ENCODE data around the gene ZSCAN21. TPM values are rescaled to one million over a fixed set of nuclear protein-coding genes. Genes with fewer than 3 reads are reported as not detected.

Gene ZSCAN21
- total and polyA plus RNA-seq, 7 experiments from 2014 or later, result 3.9 to 13.4 (median 6.8) TPM

DNA sequence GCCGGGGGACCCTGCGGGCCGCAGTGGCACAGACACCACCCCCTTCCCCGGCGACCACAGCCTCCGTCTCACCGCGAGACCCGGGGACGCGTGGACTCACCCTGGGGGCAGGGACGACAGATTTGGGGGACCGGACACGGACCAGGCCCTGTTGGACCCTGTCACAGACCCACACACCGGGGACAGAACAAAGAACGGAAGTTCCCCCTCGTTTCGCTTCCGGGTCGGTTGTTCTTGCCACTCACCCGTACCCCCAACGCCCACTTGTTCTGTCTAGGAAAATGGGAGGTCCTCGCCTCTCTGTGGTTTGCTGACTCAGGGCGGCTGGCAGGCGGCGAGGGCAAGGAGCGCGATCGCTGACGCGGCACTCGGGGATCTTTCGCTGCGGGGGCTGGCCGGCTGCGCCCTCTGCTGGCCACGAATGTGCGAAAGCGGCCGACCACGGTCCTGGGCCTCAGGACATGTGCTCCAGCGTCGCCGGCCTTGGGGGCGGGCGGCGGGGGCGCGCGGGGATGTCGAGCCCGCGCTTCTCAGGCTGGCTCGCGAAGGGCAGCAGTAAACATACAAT lies 32.0 kb downstream of the ZSCAN21 start, which contains the start of gene ZNF3:
ZNF3 (minus strand) TSS at position 189 of the 568 bp plus-strand sequence. CDS start 4,366 bp downstream, outside the sequence.
- H3K36me3 Mint-ChIP-seq, result peaks cover 5 to 18% (median 12%) of the 10 kb centered on the region in 5 donors
- peak within 1 kb of the TSS; percentile 64 to 98 (median 91) for H3K27ac Mint-ChIP-seq
- POLR2A ChIA-PET, result interaction anchor here (0.7 to 2.0 kb wide), 11 partner anchors 8 to 594 kb away, joined by 3 to 9 read pairs (median 5); partner anchors contain the start of genes AP4M1, MCM7, TRIM4 and ZKSCAN1

DNA sequence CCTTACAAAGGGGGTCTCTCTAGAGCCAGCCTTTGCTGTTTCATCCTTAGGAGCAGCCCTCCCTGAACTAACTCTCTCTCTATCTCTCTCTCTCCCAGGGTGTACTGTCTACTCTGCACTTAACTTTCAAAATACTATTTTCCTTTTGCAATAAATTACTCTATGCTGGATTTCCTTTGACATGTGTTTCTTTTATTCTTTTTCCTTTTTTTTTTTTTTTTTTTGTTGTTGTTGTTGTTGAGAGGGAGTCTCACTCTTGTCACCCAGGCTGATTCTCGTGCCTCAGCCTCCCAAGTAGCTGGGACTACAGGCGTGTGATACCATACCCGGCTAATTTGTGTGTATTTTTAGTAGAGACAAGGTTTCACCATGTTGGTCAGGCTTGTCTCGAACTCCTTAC lies 33.4 kb downstream of the ZSCAN21 start:
- ChIA-PET POLR2A (interaction anchor here (0.6 to 2.0 kb wide), 10 partner anchors 8 to 459 kb away, joined by 3 to 9 read pairs (median 4); partner anchors contain the start of genes AP4M1 and MCM7), CTCF (interaction anchor here (0.6 to 1.1 kb wide), 4 partner anchors 48 to 175 kb away, joined by 3 to 6 read pairs (median 6); no protein-coding TSS in a partner anchor)
- Histone ChIP-seq H3K9me3 (ENCODE audit: control insufficient read depth in 2 of 3, low read length in 3 of 3) (no peaks in the 10 kb centered on the region), H3K4me3 (ENCODE audit: low read length) (no peak overlapping the region), H3K36me3 (ENCODE audit: control insufficient read depth in 2 of 3, insufficient read depth in 3 of 3, low read length in 3 of 3) (peaks cover 0 to 13% (median 0%) of the 10 kb centered on the region in 3 experiments), H3K4me1 (ENCODE audit: control insufficient read depth in 2 of 2, insufficient read depth in 2 of 2, low read length in 2 of 2) (peaks cover 5 to 19% of the 10 kb centered on the region in 2 donors), H3K27me3 (ENCODE audit: control insufficient read depth in 2 of 2, insufficient read depth in 2 of 2, low read length in 2 of 2) (no peaks in the 10 kb centered on the region), H3K27ac (ENCODE audit: low read depth, low read length) (no peak overlapping the region)
- peaks cover 0 to 2% (median 0%) of the 10 kb centered on the region in 11 donors for H3K9me3 Mint-ChIP-seq
- DNase-seq, result no peak
- H3K27me3 Mint-ChIP-seq, result peaks cover 0 to 19% (median 0%) of the 10 kb centered on the region in 5 donors
- peak overlapping the region; percentile 76 to 95 (median 92) for H3K4me3 Mint-ChIP-seq
- intact Hi-C loops (cut with micrococcal nuclease), result loop anchor here (1.0 to 10.0 kb wide), 7 partner anchors 17 to 678 kb away; partner anchors contain the start of genes BUD31 (in 1 of the 2), FBXO24 (in 1 of the 2), LRCH4 (in 1 of the 2) and MBLAC1 (in 1 of the 2)
- peak overlapping the region; percentile 61 to 94 (median 84) for H3K27ac Mint-ChIP-seq
- H3K36me3 Mint-ChIP-seq, result peaks cover 5 to 12% (median 7%) of the 10 kb centered on the region in 5 donors
- H3K4me1 Mint-ChIP-seq, result peaks cover 26 to 50% (median 39%) of the 10 kb centered on the region in 7 donors
- ATAC-seq, result no peak

More for the DNA sequence above, 32.0 kb downstream of the ZSCAN21 start, which contains the start of gene ZNF3:
- Histone ChIP-seq H3K4me3 (ENCODE audit: low read length) (peak within 1 kb of the TSS; percentile 78), H3K4me1 (ENCODE audit: control insufficient read depth in 2 of 2, insufficient read depth in 2 of 2, low read length in 2 of 2) (peaks cover 5 to 18% of the 10 kb centered on the region in 2 donors), H3K36me3 (ENCODE audit: control insufficient read depth in 2 of 3, insufficient read depth in 3 of 3, low read length in 3 of 3) (peaks cover 0 to 20% (median 4%) of the 10 kb centered on the region in 3 experiments), H3K27me3 (ENCODE audit: control insufficient read depth in 2 of 2, insufficient read depth in 2 of 2, low read length in 2 of 2) (no peaks in the 10 kb centered on the region), H3K27ac (ENCODE audit: low read depth, low read length) (peak within 1 kb of the TSS; percentile 82), H3K9me3 (ENCODE audit: control insufficient read depth in 2 of 3, low read length in 3 of 3) (no peaks in the 10 kb centered on the region)
- peaks cover 0 to 3% (median 0%) of the 10 kb centered on the region in 11 donors for H3K9me3 Mint-ChIP-seq
- intact Hi-C loops (cut with micrococcal nuclease), result loop anchor here (1.0 to 10.0 kb wide), 26 partner anchors 8 to 1171 kb away; partner anchors contain the start of genes BUD31 (in 2 of the 2), MBLAC1 (in 2 of the 2), PDAP1 (in 2 of the 2) and TRIM4 (in 2 of the 2)
- DNase-seq (peak; percentile 87 to 98 (median 97)), ATAC-seq (peak; percentile 94)
- CTCF ChIA-PET, result interaction anchor here (0.7 to 1.5 kb wide), 4 partner anchors 33 to 86 kb away, joined by 3 to 6 read pairs (median 3); partner anchors contain the start of gene ZKSCAN1
- H3K27me3 Mint-ChIP-seq, result peaks cover 0 to 19% (median 0%) of the 10 kb centered on the region in 5 donors
- peak within 1 kb of the TSS; percentile 89 to 96 (median 92) for H3K4me3 Mint-ChIP-seq
- peaks cover 26 to 46% (median 41%) of the 10 kb centered on the region in 7 donors for H3K4me1 Mint-ChIP-seq

GRCh38 chr7:100085515-100085914 lies 35.9 kb downstream of the ZSCAN21 start:
- ChIA-PET POLR2A (interaction anchor here (1.4 to 1.9 kb wide), 2 partner anchors 10 to 40 kb away, joined by 3 to 14 read pairs; partner anchors contain the start of gene MBLAC1), CTCF (no interaction called here)
- no peaks in the 10 kb centered on the region for H3K27me3 ChIP-seq (ENCODE audit: control insufficient read depth in 2 of 2, insufficient read depth in 2 of 2, low read length in 2 of 2)
- peak overlapping the region in 1 of 9 donors; percentile 62 for H3K27ac Mint-ChIP-seq
- H3K36me3 Mint-ChIP-seq, result peaks cover 0 to 10% (median 3%) of the 10 kb centered on the region in 5 donors
- H3K36me3 ChIP-seq (ENCODE audit: control insufficient read depth in 2 of 3, insufficient read depth in 3 of 3, low read length in 3 of 3), result peaks cover 0 to 6% (median 3%) of the 10 kb centered on the region in 3 experiments
- H3K27ac ChIP-seq (ENCODE audit: low read depth, low read length), result no peak overlapping the region
- intact Hi-C loops (cut with micrococcal nuclease), result loop anchor here in 1 of 2 donors (10.0 kb wide), 2 partner anchors 581 to 681 kb away; partner anchors contain the start of genes BUD31, PDAP1, ZKSCAN5 and ZNF394
- H3K4me3 ChIP-seq (ENCODE audit: low read length), result no peak overlapping the region
- no peak for DNase-seq
- H3K27me3 Mint-ChIP-seq, result peaks cover 0 to 19% (median 0%) of the 10 kb centered on the region in 5 donors
- ATAC-seq, result no peak
- H3K9me3 ChIP-seq (ENCODE audit: control insufficient read depth in 2 of 3, low read length in 3 of 3), result no peaks in the 10 kb centered on the region
- peaks cover 21 to 46% (median 37%) of the 10 kb centered on the region in 7 donors for H3K4me1 Mint-ChIP-seq
- peaks cover 0 to 11% (median 0%) of the 10 kb centered on the region in 11 donors for H3K9me3 Mint-ChIP-seq
- peaks cover 11 to 24% of the 10 kb centered on the region in 2 donors for H3K4me1 ChIP-seq (ENCODE audit: control insufficient read depth in 2 of 2, insufficient read depth in 2 of 2, low read length in 2 of 2)
- H3K4me3 Mint-ChIP-seq, result peak overlapping the region in 1 of 10 donors; percentile 54

GRCh38 chr7:100087055-100087750 lies 37.6 kb downstream of the ZSCAN21 start:
- Mint-ChIP-seq H3K4me1 (peaks cover 19 to 44% (median 27%) of the 10 kb centered on the region in 7 donors), H3K36me3 (peaks cover 0 to 19% (median 12%) of the 10 kb centered on the region in 5 donors), H3K27ac (peak overlapping the region; percentile 11 to 95 (median 79)), H3K4me3 (peak overlapping the region; percentile 20 to 90 (median 62)), H3K9me3 (peaks cover 0 to 11% (median 0%) of the 10 kb centered on the region in 11 donors), H3K27me3 (peaks cover 0 to 19% (median 0%) of the 10 kb centered on the region in 5 donors)
- intact Hi-C loops (cut with micrococcal nuclease), result loop anchor here in 1 of 2 donors (10.0 kb wide), 2 partner anchors 582 to 682 kb away; partner anchors contain the start of genes BUD31, PDAP1, ZKSCAN5 and ZNF394
- Histone ChIP-seq H3K9me3 (ENCODE audit: control insufficient read depth in 2 of 3, low read length in 3 of 3) (no peaks in the 10 kb centered on the region), H3K4me3 (ENCODE audit: low read length) (no peak overlapping the region), H3K4me1 (ENCODE audit: control insufficient read depth in 2 of 2, insufficient read depth in 2 of 2, low read length in 2 of 2) (peaks cover 11 to 20% of the 10 kb centered on the region in 2 donors), H3K36me3 (ENCODE audit: control insufficient read depth in 2 of 3, insufficient read depth in 3 of 3, low read length in 3 of 3) (peaks cover 0 to 23% (median 4%) of the 10 kb centered on the region in 3 experiments), H3K27me3 (ENCODE audit: control insufficient read depth in 2 of 2, insufficient read depth in 2 of 2, low read length in 2 of 2) (no peaks in the 10 kb centered on the region), H3K27ac (ENCODE audit: low read depth, low read length) (no peak overlapping the region)
- ChIA-PET CTCF (interaction anchor here (0.6 to 0.9 kb wide), 2 partner anchors 8 to 29 kb away, joined by 3 read pairs; no protein-coding TSS in a partner anchor), POLR2A (interaction anchor here (5.2 kb wide), 1 partner anchor 13 kb away, joined by 59 read pairs; the partner anchor contains the start of genes AP4M1 and MCM7)
- DNase-seq (no peak), ATAC-seq (no peak)

DNA sequence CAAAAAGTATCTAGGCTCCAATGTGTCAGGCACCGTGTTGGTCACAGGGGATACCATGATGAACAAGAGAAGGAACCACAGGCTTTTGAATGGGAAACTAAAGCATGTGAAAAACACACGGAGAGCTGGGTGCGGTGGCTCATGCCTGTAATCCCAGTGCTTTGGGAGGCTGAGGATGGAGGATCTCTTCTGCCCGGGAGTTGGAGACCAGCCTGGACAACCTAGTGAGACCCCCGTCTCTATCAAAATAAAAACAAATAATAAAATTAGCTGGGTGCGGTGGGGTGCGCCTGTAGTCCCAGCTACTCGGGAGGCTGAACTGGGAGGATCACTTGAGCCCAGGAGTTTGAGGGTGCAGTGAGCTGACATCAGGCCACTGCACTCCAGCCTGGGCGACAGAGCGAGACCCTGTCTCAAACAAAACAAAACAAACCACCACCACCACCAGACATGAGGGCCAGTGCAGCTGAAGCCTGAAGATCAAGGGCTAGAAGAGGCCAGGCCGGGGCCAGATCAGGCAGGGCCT lies 38.6 kb downstream of the ZSCAN21 start:
- peak overlapping the region; percentile 87 for H3K27ac ChIP-seq (ENCODE audit: low read depth, low read length)
- peaks cover 11 to 40% (median 20%) of the 10 kb centered on the region in 7 donors for H3K4me1 Mint-ChIP-seq
- CTCF ChIA-PET, result interaction anchor here (0.6 to 1.2 kb wide), 4 partner anchors 9 to 531 kb away, joined by 3 to 4 read pairs (median 3); no protein-coding TSS in a partner anchor
- peaks cover 0 to 11% (median 0%) of the 10 kb centered on the region in 11 donors for H3K9me3 Mint-ChIP-seq
- no peak for ATAC-seq
- no peaks in the 10 kb centered on the region for H3K9me3 ChIP-seq (ENCODE audit: control insufficient read depth in 2 of 3, low read length in 3 of 3)
- peaks cover 6 to 11% of the 10 kb centered on the region in 2 donors for H3K4me1 ChIP-seq (ENCODE audit: control insufficient read depth in 2 of 2, insufficient read depth in 2 of 2, low read length in 2 of 2)
- H3K36me3 ChIP-seq (ENCODE audit: control insufficient read depth in 2 of 3, insufficient read depth in 3 of 3, low read length in 3 of 3), result peaks cover 0 to 33% (median 6%) of the 10 kb centered on the region in 3 experiments
- H3K27me3 ChIP-seq (ENCODE audit: control insufficient read depth in 2 of 2, insufficient read depth in 2 of 2, low read length in 2 of 2), result no peaks in the 10 kb centered on the region
- peaks cover 0 to 27% (median 14%) of the 10 kb centered on the region in 5 donors for H3K36me3 Mint-ChIP-seq
- peak overlapping the region; percentile 89 to 96 (median 94) for H3K27ac Mint-ChIP-seq
- peaks cover 0 to 16% (median 0%) of the 10 kb centered on the region in 5 donors for H3K27me3 Mint-ChIP-seq
- intact Hi-C loops (cut with micrococcal nuclease), result loop anchor here (1.0 to 10.0 kb wide), 4 partner anchors 13 to 683 kb away; partner anchors contain the start of genes AP4M1 (in 1 of the 2), BUD31 (in 1 of the 2), MBLAC1 (in 1 of the 2) and MCM7 (in 1 of the 2)
- POLR2A ChIA-PET, result interaction anchor here (0.7 to 5.2 kb wide), 9 partner anchors 9 to 530 kb away, joined by 3 to 59 read pairs (median 3); partner anchors contain the start of genes AP4M1, GPC2, MBLAC1 and MCM7
- H3K4me3 ChIP-seq (ENCODE audit: low read length), result peak overlapping the region; percentile 61
- peak overlapping the region; percentile 82 to 96 (median 90) for H3K4me3 Mint-ChIP-seq
- peak in 1 of 9 donors; percentile 5 for DNase-seq

All from naive thymus-derived CD4-positive, alpha-beta T cell (primary cell).